Ishikawa (cell line): ENCODE data around the gene LRIT1.

Experiments
- CEBPB ChIP-seq: IDR thresholded peaks from 2 replicates; pipeline ENCODE4 v1.6.1; 2012
- CREB1 ChIP-seq: IDR thresholded peaks from 2 replicates; pipeline ENCODE4 v1.6.1; 2012; ENCODE audit warnings: low read depth
- EGR1 ChIP-seq: IDR thresholded peaks from 2 replicates; pipeline ENCODE4 v1.6.1; 2012
- EP300 ChIP-seq: IDR thresholded peaks from 2 replicates; pipeline ENCODE4 v1.6.1; 2012; ENCODE audit warnings: borderline replicate concordance
- FOXM1 ChIP-seq: IDR thresholded peaks from 2 replicates; pipeline ENCODE4 v1.6.1; 2012; ENCODE audit warnings: low read depth, borderline replicate concordance
- MAX ChIP-seq: IDR thresholded peaks from 2 replicates; pipeline ENCODE4 v1.6.1; 2012
- NFIC ChIP-seq: IDR thresholded peaks from 2 replicates; pipeline ENCODE4 v1.6.1; 2012
- RAD21 ChIP-seq: IDR thresholded peaks from 2 replicates; pipeline ENCODE4 v1.6.1; 2012; ENCODE audit warnings: low read depth
- USF1 ChIP-seq: IDR thresholded peaks from 2 replicates; pipeline ENCODE4 v1.6.1; 2012
- YY1 ChIP-seq: IDR thresholded peaks from 2 replicates; pipeline ENCODE4 v1.6.1; 2012; ENCODE audit warnings: low read depth
- ZBTB7A ChIP-seq: IDR thresholded peaks from 2 replicates; pipeline ENCODE4 v1.6.1; 2012; ENCODE audit warnings: low read depth
- TF ChIP-seq, protein P1 (sequence below): IDR thresholded peaks from 2 replicates; pipeline ENCODE4 v1.6.1; 2012; ENCODE audit warnings: low read depth, mild to moderate bottlenecking

GRCh38 chr10:84205853-84206525, 35.4 kb downstream of the LRIT1 start:
- no peak for TF ChIP-seq FOXM1
- TF ChIP-seq RAD21: no peak
- no peak for TF ChIP-seq CREB1
- TF ChIP-seq USF1: no peak
- TF ChIP-seq EP300: no peak
- TF ChIP-seq MAX: no peak
- TF ChIP-seq EGR1: no peak
- TF ChIP-seq CEBPB: no peak
- TF ChIP-seq, protein P1, sequence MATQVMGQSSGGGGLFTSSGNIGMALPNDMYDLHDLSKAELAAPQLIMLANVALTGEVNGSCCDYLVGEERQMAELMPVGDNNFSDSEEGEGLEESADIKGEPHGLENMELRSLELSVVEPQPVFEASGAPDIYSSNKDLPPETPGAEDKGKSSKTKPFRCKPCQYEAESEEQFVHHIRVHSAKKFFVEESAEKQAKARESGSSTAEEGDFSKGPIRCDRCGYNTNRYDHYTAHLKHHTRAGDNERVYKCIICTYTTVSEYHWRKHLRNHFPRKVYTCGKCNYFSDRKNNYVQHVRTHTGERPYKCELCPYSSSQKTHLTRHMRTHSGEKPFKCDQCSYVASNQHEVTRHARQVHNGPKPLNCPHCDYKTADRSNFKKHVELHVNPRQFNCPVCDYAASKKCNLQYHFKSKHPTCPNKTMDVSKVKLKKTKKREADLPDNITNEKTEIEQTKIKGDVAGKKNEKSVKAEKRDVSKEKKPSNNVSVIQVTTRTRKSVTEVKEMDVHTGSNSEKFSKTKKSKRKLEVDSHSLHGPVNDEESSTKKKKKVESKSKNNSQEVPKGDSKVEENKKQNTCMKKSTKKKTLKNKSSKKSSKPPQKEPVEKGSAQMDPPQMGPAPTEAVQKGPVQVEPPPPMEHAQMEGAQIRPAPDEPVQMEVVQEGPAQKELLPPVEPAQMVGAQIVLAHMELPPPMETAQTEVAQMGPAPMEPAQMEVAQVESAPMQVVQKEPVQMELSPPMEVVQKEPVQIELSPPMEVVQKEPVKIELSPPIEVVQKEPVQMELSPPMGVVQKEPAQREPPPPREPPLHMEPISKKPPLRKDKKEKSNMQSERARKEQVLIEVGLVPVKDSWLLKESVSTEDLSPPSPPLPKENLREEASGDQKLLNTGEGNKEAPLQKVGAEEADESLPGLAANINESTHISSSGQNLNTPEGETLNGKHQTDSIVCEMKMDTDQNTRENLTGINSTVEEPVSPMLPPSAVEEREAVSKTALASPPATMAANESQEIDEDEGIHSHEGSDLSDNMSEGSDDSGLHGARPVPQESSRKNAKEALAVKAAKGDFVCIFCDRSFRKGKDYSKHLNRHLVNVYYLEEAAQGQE: no peak
- TF ChIP-seq NFIC: no peak
- TF ChIP-seq YY1: no peak
- no peak for TF ChIP-seq ZBTB7A
